ENCODE data around the gene NEUROG2.

The NEUROG2 gene

GRCh38 chr4:112516066-112516470 is at the start of gene NEUROG2:
TSS of gene NEUROG2 (minus strand) at chr4:112516180. CDS start at chr4:112515475, 705 bp downstream.
- peak within 1 kb of the TSS; percentile 97 for H2AFZ ChIP-seq (ENCODE audit: low read depth, low read length)
- H3K79me2 ChIP-seq (ENCODE audit: low read length), result no peaks in the 10 kb centered on the region
- H4K20me1 ChIP-seq (ENCODE audit: insufficient read depth, low read length), result no peaks in the 10 kb centered on the region
- H3K4me2 ChIP-seq (ENCODE audit: low read length), result peak within 1 kb of the TSS; percentile 95
- H3K9me3 ChIP-seq (ENCODE audit: insufficient read depth, low read length), result no peaks in the 10 kb centered on the region
- TF ChIP-seq EZH2phosphoT487 (IDR thresholded peaks at IDR 0.05; ENCODE audit: low read depth), result no peak
- TF ChIP-seq CTCF (IDR thresholded peaks at IDR 0.05; ENCODE audit: low read depth, low read length), result no peak
- H3K4me3 ChIP-seq (ENCODE audit: low read length), result peak within 1 kb of the TSS; percentile 95
- peak within 1 kb of the TSS; percentile 62 for H3K9ac ChIP-seq (ENCODE audit: low read length)
- H3K4me1 ChIP-seq (ENCODE audit: low read length), result peaks cover 28% of the 10 kb centered on the region
- no peaks in the 10 kb centered on the region for H3K36me3 ChIP-seq (replicated peaks; ENCODE audit: low read depth, low read length)
- peaks cover 69% of the 10 kb centered on the region for H3K27me3 ChIP-seq (ENCODE audit: low read depth, low read length)
- H3K27ac ChIP-seq (ENCODE audit: low read length), result no peak within 1 kb of the TSS

- H3K27ac ChIP-seq (ENCODE audit: low read length), result no peak overlapping the region
- no peaks in the 10 kb centered on the region for H3K36me3 ChIP-seq (replicated peaks; ENCODE audit: low read depth, low read length)
- no peak overlapping the region for H2AFZ ChIP-seq (ENCODE audit: low read depth, low read length)
- no peak overlapping the region for H3K4me3 ChIP-seq (ENCODE audit: low read length)
- TF ChIP-seq CTCF (IDR thresholded peaks at IDR 0.05; ENCODE audit: low read depth, low read length), result no peak; the same call in 1 of the 2 replicates
- TF ChIP-seq EZH2phosphoT487 (IDR thresholded peaks at IDR 0.05; ENCODE audit: low read depth), result no peak
- no peaks in the 10 kb centered on the region for H3K27me3 ChIP-seq (ENCODE audit: low read depth, low read length)
- no peaks in the 10 kb centered on the region for H4K20me1 ChIP-seq (ENCODE audit: insufficient read depth, low read length)
- peaks cover 16% of the 10 kb centered on the region for H3K4me1 ChIP-seq (ENCODE audit: low read length)
- H3K79me2 ChIP-seq (ENCODE audit: low read length), result no peaks in the 10 kb centered on the region
- no peak overlapping the region for H3K4me2 ChIP-seq (ENCODE audit: low read length)
- H3K9me3 ChIP-seq (ENCODE audit: insufficient read depth, low read length), result no peaks in the 10 kb centered on the region
- no peak overlapping the region for H3K9ac ChIP-seq (ENCODE audit: low read length)
These were observed 48.8 kb upstream of the NEUROG2 start for GRCh38 chr4:112564706-112565270.

- H3K9me3 ChIP-seq (ENCODE audit: insufficient read depth, low read length), result no peaks in the 10 kb centered on the region
- H3K4me1 ChIP-seq (ENCODE audit: low read length), result peaks cover 18% of the 10 kb centered on the region
- no peak overlapping the region for H3K9ac ChIP-seq (ENCODE audit: low read length)
- TF ChIP-seq CTCF (IDR thresholded peaks at IDR 0.05; ENCODE audit: low read depth, low read length), result no peak
- no peak for TF ChIP-seq EZH2phosphoT487 (IDR thresholded peaks at IDR 0.05; ENCODE audit: low read depth)
- no peaks in the 10 kb centered on the region for H3K27me3 ChIP-seq (ENCODE audit: low read depth, low read length)
- no peak overlapping the region for H2AFZ ChIP-seq (ENCODE audit: low read depth, low read length)
- no peak overlapping the region for H3K4me3 ChIP-seq (ENCODE audit: low read length)
- H3K27ac ChIP-seq (ENCODE audit: low read length), result no peak overlapping the region
- no peaks in the 10 kb centered on the region for H3K36me3 ChIP-seq (replicated peaks; ENCODE audit: low read depth, low read length)
- H4K20me1 ChIP-seq (ENCODE audit: insufficient read depth, low read length), result no peaks in the 10 kb centered on the region
- no peak overlapping the region for H3K4me2 ChIP-seq (ENCODE audit: low read length)
- no peaks in the 10 kb centered on the region for H3K79me2 ChIP-seq (ENCODE audit: low read length)
These were observed 47.6 kb upstream of the NEUROG2 start for GRCh38 chr4:112563431-112564200.

- Histone ChIP-seq H3K36me3 (replicated peaks; ENCODE audit: low read depth, low read length) (no peaks in the 10 kb centered on the region), H4K20me1 (ENCODE audit: insufficient read depth, low read length) (no peaks in the 10 kb centered on the region), H2AFZ (ENCODE audit: low read depth, low read length) (no peak overlapping the region), H3K4me3 (ENCODE audit: low read length) (no peak overlapping the region), H3K9ac (ENCODE audit: low read length) (no peak overlapping the region), H3K4me2 (ENCODE audit: low read length) (no peak overlapping the region), H3K27me3 (ENCODE audit: low read depth, low read length) (no peaks in the 10 kb centered on the region), H3K27ac (ENCODE audit: low read length) (no peak overlapping the region), H3K79me2 (ENCODE audit: low read length) (no peaks in the 10 kb centered on the region), H3K9me3 (ENCODE audit: insufficient read depth, low read length) (no peaks in the 10 kb centered on the region), H3K4me1 (ENCODE audit: low read length) (peaks cover 18% of the 10 kb centered on the region)
- TF ChIP-seq EZH2phosphoT487 (IDR thresholded peaks at IDR 0.05; ENCODE audit: low read depth) (no peak), CTCF (IDR thresholded peaks at IDR 0.05; ENCODE audit: low read depth, low read length) (no peak)
These were observed 46.4 kb upstream of the NEUROG2 start for GRCh38 chr4:112562254-112562879.
